Activated naive CD4-positive, alpha-beta T cell treated with anti-CD3 and anti-CD28 coated beads, Interleukin-2, amount 50 U/mL, for 16 hours (primary cell): ENCODE results near the gene LEMD1.

Experiments
- DNase-seq: peaks from one replicate; pipeline ENCODE4 v3.0.0-alpha.2; 2020

The LEMD1 gene, protein sequence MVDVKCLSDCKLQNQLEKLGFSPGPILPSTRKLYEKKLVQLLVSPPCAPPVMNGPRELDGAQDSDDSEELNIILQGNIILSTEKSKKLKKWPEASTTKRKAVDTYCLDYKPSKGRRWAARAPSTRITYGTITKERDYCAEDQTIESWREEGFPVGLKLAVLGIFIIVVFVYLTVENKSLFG

DNA sequence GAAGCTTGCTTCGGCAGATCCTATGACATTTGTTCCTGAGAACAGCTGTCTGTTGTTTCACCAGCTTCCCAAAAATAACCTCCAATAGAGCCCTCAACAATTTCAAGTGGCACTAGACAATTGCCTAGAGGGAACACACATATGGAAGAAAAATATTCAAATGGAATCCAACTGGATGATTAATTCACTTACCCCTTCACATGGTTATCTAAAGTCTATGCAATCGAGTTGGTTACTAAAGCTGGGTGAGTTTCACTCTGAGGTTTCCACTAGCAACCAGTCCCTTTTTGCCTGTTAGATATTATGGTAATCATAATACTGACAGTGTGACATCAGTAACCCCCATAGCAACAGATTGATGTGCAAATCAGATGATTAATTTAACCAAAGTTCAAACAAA, at the start of gene LEMD1:
Gene LEMD1, minus strand, starts transcription at position 259 of the 400 bp plus-strand sequence. CDS start 1,520 bp downstream, outside the sequence.
- no peak for DNase-seq

GRCh38 chr1:205470131-205470530, 48.3 kb upstream of the LEMD1 start:
- no peak for DNase-seq

DNA sequence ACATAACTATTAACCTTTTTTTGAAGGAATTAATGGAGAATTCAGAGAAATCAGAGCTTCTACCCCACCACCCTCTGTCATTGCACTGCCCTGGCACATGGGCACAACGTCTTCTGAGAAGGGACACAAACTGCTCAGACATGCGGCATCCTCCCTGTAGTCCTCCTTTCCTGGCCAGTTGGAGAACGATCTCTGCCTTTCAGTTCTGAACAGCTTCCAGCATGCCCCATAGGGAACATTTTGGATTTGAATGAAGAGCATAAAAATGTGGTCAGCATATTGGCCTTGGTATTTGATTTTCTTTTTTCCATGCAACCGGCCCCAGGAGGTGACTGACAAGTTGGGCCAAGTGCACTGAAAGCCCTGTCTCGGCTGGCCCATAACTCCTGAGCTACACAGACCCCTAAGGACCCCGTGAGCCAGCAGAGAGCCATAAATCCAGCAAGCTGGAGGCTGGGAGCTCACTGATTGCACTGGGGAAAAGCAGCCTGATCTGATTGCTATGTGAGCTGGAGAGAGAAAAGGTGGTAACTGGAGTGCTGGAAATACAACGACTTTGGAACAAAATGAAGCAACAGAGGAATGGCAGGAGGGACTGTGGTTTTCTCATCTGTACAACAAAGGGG, 44.9 kb upstream of the LEMD1 start:
- DNase-seq = no peak

DNA sequence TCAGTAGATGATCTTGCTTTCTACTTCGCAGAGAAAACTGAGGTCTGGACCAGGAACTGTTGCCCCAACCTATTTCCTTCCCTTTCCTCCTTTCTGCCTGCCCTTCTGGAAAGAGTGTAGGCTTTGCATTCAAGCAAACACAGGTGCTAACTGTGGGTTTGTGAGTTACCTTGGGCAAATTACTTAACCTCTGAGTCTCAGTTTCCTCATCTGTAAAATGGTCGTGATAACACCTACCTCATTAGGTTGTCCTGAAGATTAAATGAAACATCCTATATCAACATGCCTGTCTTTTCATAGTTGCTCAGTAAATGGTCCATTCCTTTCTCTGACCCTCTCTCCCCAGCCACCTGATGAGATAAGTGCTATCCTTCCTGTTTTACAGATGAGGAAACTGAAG, 43.5 kb upstream of the LEMD1 start:
- DNase-seq = no peak

DNA sequence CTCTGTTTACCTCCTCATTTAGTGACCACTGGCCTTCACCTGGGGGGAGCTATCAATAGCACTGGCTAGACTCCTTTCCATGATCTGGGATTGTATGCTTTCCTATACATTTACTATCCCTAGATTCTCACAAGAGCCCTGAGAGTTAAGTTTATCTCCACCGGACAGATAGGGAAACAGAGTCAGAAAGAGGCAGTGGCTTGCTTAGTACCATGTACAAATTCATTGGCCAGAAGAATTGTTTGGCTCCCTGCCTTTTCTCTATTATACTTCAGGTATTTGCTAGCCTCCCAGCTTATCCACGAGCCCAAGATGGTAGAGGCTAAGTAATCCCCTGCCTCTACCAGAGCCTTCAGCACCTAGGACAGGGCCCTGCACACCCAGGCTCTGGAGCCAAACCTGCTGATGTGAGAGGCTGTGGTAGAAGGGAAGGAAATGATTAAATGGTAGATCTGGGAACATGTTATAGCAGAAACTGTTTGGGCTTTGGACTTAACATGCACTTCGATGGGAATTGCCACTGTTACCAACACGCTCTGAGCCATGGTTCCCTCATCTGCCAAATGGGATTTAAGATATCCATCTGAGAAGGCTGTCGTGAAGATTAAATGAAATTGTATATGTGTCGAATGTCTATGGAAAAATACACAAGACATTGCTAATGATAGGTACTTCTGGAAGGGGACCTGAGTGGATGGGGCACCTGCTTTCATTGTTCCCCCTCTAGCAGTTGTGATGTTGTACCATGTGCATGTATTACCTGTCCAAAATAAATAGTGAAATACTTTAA, 37.1 kb upstream of the LEMD1 start:
- peak; percentile 35 for DNase-seq

DNA sequence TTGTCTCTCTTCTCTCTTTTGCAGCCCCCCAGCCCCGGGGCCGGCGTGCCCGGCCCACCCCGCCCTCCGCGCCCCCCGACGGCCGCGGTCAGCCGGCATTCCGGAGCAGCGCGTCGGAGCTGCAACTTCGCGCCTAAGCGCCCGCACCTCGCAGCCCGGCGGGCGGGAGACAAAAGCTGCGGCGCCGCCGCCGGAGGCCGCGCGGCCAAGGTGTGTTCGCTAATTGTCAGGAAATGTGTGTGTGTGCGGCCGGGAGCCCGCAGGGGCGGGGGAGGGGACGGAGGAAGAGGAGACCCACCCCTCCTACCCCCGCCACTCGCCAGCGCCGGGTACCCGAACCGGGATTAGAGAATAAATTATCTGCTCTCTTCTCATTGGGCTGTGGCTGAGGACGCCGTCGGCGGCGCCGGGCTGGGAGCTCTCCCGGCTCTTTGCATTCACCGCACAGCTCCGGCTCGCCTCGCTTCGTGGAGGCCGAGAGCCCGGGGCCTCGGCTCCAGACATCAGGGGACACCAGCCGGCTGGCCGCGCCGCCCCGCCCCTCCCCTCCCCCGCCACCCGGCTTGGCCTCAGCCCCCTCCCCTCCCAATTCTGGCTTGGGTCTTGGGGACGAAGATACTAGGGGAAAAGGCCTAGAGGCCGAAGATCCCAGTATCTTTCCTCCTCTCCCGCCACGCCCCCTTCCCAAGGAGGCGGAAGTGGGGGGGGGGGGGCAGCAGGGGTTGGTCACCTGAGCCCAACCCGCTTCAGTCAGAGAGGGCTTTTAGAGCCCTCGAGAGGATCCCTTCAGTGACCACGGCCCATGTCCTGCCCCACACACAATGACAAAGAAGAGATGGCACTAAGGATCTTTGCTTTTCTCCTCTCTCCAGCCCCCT, 35.3 kb upstream of the LEMD1 start:
- no peak for DNase-seq

- no peak for DNase-seq
These were observed 34.6 kb upstream of the LEMD1 start for GRCh38 chr1:205456383-205456867.

GRCh38 chr1:205455581-205456382, 33.9 kb upstream of the LEMD1 start, which contains the start of gene BLACAT1:
TSS of gene BLACAT1 (minus strand) at chr1:205456045.
- no peak for DNase-seq

GRCh38 chr1:205454903-205455335, 33.1 kb upstream of the LEMD1 start:
- no peak for DNase-seq

GRCh38 chr1:205453466-205453865, 31.6 kb upstream of the LEMD1 start:
- no peak for DNase-seq

DNA sequence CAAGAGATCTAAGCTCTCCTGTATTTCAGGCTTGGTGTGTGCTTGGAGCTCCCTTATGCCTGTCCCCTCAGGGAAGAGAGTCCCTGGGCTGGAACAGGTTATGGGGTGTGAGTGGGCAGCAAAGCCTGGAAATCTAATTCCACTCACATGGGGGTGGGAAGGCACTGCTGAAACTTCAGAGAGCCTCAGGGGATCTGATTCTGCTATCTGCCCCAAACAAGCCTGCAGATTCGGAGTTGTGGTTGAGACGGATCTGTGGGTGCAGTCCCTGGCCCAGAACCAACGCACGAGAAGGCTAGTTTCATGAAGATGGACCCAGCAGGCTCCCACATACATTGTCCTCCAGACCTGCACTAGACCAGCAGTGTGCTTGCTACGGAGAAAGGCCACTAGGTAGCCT, 31.1 kb upstream of the LEMD1 start:
- no peak for DNase-seq

- DNase-seq = no peak
These were observed 30.5 kb upstream of the LEMD1 start for GRCh38 chr1:205452364-205452763.

GRCh38 chr1:205451759-205452164, 29.9 kb upstream of the LEMD1 start:
- DNase-seq = no peak

DNA sequence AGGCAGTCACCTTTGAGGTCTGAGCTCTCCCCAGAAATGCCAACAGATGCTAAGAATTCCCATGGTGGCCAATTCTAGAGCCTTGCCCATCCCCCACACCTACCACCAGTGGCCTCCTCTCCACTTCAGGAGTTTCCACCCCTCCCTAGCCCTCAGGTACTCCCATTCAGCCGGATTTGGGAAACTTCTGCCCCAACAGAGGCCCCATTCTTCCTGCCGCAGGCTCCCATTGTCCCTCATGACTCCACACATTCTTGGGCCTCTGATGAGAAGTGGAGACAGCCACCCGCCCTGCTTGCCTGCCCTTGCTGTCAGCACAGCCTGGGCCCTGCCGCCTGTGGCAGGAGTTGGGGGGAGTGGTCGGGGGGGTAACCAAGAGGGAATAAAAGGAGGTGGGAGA, 29.3 kb upstream of the LEMD1 start:
- no peak for DNase-seq

- DNase-seq = no peak
These were observed 28.6 kb upstream of the LEMD1 start for GRCh38 chr1:205450448-205450847.

DNA sequence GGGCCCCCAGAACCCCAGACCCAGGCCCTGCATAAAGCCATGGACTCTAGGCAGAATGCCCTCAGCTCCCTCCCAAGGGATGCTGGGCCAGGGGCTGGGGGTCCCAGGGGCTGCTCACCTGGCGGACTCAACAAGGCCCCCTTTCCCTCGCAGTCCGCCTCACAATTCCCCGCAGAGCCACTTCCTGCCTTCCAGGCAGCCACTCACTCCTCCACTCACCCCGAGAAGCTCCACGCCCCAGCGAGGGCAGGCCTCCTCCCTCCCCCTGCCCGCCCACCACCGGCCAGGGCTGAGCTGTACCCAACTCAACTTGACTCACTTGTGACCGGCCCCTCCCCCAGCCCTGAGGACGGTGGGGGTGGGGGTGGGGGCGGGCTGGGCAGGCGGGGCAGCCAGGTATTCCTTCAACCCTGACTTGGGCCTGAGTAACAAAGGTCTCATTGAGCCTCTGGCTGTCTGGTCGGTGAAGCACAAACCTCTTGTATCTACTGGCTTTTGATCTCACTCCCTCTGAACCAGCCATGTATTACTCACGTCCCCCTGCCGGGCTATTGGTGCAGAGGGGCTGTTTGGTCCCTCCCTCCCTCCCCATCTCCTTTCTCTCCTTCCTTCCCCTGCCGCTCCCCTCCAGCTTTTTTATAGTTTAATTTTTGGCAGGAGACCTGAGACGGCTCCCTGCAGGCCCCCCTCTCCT, 28.0 kb upstream of the LEMD1 start:
- no peak for DNase-seq

- no peak for DNase-seq
These were observed 27.4 kb upstream of the LEMD1 start for GRCh38 chr1:205449254-205449749.

DNA sequence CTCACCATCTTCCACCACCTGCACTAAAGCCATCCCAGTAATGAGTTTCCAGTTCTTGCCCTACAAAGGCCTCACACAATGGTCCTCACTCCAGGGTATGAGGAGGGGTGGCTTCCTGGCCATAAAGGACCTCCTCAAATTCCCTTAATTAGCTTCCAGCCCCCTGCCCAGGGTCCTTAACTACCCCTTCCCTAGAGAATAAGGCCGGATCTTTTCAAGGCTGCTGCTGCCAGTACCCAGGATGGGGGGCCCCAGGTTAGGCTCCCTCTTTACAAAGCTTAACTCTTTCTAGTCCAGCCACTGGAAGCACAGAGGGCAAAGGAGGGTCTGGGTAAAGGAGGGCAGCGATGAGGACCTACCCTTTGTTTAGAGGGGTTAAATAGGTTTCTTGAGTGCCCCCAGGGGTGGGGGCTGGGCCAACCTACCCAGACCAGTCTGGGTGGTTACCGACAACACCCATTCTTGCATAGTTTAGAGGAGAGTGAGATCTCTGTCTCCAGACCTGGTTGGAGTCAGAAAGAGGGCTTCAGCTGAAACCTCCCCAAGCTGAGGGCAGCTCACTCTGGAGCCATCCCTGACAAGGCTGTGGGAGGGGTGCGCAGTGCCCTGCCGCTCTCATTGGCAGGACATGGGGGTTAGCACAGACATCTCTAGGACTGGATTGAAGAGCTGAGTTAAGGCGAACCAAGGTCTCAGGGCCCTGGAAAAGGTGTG, 26.8 kb upstream of the LEMD1 start:
- no peak for DNase-seq

GRCh38 chr1:205447457-205448341, 25.8 kb upstream of the LEMD1 start:
- no peak for DNase-seq
